NCI-H748 treated with DMSO at 0.1 percent for 48 hours (cell line): ENCODE measurements around the gene ASB18.
"Not testable (repeated sequence)": the region's sequence is repeated elsewhere in the genome, so short reads cannot be mapped to it uniquely, and the experiment has no call there.

ENCODE experiments used
- DNase-seq: peaks from one replicate; lab custom pipeline; 2025; lab: John Stamatoyannopoulos, UW

The ASB18 gene, protein sequence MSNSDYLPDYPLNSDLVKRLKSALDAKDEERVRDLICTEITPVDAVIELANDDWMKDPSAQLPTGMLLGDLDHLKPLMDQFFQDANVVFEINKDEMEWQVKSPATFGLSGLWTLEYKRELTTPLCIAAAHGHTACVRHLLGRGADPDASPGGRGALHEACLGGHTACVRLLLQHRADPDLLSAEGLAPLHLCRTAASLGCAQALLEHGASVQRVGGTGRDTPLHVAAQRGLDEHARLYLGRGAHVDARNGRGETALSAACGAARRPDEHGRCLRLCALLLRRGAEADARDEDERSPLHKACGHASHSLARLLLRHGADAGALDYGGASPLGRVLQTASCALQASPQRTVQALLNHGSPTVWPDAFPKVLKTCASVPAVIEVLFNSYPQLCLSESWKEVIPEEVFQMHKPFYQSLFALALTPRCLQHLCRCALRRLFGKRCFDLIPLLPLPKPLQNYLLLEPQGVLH

DNA sequence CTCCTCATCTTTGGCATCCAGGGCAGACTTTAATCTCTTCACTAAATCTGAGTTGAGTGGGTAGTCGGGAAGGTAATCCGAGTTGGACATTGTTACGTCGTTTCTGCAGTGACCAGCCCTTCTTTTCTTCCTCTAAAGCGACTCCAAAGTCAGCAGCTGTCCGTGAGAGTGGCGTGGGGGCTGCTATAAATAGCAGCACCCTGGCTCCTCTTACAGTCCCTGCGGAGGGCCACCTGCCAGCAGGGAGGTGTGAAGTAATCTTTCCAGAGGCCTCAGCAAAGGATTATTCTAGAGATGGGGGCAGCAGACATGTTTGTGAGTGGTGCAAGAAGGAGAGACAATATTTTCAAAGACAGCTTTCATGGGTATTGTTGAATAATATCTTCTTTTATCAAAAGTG is at the start of gene ASB18:
Gene ASB18 (minus strand): TSS at position 151 of the 400 bp plus-strand sequence. CDS start 61 bp downstream, at position 90.
- no peak for DNase-seq

DNA sequence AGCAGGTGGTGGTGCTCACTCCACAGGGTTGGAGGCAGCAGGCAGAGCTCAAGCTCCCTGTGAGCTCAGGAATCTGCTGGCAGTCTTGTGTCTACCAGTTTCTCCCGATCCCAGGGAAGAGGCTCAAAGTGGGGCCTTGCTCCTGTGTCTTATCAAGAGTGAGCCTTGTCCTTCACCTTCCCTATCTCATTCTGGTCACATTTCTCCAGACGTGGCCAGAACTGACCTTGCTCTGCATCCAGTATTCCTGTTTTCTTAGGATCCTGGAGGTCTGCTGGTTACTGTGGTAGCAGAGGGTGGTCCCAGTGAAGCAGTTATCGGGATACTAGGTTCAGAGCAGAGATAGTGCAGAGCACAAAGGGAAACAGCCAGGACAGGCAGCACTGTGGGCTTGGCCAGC is 47.1 kb upstream of the ASB18 start:
- no peak for DNase-seq

DNA sequence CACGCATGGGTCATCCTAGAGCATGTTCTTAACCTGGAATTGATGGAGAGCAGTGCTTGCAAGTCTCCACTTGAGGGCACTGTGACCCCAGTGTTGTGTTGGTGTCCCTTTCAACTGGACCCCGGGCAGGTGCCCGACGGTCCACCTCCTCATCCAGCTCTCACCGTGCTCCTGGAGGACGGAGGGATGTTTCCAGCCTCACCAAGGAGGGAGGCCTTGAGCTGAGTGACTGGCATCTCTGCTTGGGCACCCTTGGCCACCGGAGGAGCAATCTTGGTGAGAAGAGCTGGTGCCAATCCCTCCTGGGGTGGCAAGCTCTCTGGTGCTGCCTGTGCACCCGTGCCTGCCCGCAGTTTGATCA is 45.4 kb upstream of the ASB18 start:
- peak; percentile 26 for DNase-seq

DNA sequence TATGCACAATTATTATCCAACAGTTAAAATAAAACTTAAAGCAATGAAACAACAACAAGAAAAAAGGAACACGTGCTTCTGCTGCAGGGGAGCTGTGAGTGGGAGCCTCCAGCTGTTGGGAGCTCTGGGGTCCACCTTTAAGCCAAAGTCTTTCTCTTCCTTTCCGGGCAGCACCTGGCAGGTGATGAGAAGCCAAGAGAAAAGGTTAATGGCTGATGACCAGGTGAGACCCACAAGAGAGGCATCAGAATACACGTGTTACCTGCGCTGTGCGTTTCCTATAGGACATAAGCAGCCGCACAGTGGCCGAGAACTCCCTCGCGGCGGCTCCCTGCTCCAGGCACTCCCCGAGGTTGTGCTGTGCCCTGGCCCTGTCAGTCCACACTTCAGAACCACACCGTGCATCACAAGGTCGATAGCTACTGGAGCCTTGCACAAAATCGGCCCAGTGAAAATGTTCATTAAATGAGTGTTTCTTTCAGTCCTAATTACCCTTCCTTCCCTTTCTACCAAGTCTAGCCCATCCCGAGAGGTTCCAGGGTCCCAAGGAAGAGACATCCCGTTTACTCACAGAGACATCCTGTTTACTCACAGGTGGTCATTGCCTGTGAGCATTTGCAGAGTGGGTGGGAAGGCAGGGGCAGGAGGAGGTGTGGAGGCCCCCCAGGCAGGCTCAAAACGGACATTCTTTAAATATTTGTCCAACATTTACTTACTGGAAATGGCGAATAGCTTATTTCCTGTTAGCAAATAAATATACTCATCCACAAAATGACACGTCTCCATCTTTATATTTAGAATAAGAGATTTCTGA is 44.9 kb upstream of the ASB18 start:
- DNase-seq, result no peak

DNA sequence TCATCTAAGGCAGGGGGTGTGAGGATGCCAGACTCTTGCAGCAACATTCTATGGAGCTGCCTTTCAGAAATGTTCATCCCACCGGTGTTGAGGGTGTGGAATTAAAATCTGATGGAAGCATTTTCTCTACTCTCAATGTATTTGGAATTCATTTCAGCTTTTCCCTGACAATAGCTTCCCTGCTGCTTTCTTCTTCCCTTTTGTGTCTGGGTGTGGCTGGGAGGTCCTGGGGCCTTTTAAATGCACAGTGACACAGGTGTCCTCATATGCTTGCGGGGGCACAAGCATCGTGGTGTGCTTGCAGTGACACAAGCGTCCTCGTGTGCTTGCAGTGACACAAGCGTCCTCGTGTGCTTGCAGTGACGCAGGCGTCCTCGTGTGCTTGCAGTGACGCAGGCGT is 43.4 kb upstream of the ASB18 start:
- DNase-seq, result no peak

DNA sequence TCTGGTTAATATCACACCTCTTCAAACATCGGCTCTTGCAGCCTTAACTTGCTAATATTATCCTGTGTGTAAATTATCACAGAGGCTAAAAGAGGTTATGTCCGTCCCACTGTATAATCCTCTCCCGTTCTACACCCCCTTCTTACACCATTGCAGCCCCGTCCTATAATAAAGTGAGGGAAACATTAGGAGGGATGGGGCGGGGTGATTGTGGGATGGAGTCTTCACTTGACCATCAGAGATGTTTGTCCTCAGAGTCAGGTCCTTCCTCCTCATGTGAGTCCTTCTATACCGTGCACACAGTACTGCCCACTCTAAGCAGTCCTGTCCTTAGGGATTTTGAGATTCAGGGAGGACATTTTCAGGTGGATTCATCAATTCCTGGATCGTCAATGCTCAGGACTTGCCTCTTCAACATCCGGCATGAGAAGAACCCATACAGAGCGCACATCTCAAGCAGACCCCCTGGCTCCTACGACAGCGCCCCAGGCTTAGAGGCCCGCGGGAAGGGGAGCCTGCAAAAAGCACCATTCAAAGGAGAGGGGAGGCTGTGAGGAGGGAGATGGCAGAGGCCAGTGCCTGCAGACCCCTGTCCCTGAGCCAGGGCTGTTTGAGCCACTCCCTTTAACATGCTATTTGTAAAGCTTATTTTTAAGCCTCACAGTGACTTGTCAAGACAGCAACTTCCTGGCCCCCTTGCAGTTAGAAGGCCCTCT is 42.8 kb upstream of the ASB18 start:
- DNase-seq, result no peak

DNA sequence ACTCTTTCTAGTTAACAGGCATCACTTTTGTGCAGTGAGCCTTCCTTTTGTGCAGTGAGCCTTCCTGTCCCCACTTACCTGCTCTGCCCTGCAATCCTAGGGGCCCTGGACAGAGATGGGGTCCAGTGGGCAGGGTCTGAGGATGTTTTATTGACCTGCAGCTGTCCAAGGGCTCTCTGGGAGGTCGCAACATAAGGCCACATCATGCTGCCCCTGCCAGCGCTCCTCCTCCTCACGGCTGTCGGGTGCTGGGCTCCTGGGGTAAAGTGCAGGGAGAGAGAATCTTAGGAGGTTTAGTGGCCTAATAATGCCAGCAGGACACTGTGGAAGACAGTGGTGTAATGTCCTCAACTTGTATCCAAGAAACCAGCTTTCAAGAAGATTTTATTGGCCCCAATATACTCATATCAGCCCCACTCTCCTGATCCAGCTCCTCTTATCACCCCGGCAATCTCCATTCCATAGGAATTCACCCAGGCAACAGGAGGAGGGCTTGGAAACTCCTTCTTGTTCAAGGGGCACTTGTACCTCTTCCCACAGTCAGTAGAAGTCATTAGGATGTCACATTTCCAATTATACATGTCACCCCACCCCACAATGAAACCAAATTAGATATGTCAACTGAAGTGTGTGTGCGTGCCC is 41.9 kb upstream of the ASB18 start:
- DNase-seq, result no peak

DNA sequence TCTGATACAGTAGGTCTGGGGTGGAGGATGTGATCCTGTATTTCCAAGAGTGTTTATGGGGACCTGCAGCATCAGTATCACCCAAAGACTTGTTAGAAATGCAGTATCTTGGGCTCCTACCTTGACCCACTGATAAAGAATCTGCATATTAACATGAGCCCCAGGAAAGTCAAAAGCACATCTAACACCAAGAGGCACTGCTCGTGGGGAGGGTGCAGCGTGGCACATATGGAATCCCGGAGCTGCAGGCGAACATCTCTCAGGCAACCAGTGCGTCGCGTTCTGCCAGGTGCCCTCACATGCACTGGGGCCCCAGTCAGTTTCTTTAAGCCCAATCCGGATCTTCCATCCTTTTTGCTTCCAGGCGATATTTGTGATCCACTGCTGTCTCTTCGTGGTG is 41.3 kb upstream of the ASB18 start:
- no peak for DNase-seq

DNA sequence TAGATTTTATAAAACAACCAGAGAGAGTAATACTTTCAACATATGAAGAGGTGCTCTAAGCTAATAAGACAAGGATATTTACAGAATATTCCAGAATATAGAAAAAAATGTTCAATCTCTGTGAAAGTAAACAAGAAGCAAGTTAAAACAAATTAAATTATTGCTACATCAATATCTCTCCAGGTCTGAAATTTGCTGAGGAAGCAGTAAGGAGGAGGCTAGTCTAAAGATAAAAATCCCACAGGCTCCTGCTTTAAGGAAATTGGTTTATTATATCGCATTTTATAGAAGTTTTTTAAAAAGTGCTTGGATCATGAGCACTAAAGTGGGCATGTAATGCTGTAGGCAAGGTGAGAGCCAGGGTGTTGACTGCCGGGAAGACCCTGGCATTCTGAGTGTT is 39.7 kb upstream of the ASB18 start:
- DNase-seq, result no peak

DNA sequence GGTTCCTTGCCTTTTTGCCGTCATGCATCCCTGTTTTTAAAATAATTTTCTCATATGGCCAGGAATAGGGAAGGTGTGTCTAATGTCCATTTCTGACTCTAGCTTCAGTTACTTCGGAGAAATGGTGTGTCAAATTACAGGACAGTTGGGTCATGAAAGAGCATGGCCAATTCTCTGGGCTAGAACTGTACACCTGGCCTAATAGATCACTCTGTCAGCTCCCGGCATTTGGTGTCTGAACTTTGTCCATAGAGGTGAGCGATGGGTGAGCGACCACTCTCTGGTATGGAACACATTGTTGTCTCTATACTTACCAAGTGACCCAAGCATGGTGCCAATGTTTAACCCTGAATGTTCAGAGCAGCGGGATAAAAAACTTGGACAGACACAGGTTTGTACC is 38.3 kb upstream of the ASB18 start:
- no peak for DNase-seq

DNA sequence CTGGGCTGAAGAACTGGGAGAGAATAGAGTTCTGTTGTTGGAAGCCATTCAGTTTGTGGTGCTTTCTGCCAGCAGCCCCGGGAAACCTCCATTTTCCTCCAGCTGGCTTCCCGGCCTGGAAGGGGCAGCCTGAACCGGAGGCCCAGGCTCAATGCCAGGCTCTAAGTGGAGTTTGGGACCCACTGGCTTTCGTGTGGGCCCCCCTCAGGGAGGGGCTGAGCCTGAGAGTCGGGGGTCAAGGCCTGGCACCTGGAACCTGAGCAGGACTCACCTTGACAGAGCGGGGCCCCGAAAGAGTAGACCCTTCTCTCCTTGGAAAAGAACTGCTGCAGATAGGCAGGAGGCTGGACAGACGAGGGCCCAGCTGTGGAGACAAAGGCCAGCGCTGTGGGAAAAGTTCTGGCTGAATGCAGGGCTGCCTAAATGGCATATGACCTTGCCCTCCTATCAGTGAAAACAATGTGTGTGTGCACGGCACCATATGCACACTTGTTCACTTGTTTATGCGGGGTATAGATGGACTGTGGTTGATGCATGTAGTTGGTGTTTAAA is 34.8 kb upstream of the ASB18 start:
- DNase-seq, result no peak

DNA sequence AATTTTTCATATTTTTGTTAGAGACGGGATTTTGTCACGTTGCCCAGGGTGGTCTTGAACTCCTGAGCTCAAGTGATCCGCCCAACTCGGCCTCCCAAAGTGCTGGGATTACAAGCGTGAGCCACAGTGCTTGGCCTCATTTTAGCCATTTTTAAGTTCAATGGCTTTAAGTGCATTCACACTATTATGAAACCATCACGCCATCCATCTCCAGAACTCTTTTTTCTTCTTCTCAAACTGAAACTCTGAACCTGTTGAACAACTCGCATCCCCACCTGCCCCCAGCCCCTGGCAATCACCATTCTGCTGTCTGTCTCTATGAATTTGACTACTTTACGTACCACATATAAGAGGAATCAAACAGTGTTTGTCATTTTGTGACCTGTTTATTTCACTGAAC is 31.3 kb upstream of the ASB18 start:
- no peak for DNase-seq

DNA sequence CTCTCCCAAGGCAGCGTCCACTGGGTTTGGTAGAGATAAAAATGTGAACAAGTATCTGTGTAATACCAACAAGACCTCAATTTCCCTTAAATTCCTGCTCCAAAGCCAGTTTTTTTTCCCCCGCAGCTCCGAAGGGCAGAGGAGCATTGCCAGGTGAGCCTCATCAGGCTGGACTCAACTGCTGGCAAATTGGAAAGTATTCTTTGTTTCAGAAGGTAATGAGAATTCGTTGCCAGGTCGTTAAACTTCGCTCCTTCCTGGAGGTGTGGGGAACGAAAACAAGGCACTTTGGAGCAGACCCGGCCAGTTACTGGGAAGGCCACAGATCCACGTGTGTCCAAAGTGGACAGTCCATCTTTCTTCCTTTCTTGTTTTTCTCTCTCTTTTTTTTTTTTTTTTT is 30.4 kb upstream of the ASB18 start:
- DNase-seq, result no peak

DNA sequence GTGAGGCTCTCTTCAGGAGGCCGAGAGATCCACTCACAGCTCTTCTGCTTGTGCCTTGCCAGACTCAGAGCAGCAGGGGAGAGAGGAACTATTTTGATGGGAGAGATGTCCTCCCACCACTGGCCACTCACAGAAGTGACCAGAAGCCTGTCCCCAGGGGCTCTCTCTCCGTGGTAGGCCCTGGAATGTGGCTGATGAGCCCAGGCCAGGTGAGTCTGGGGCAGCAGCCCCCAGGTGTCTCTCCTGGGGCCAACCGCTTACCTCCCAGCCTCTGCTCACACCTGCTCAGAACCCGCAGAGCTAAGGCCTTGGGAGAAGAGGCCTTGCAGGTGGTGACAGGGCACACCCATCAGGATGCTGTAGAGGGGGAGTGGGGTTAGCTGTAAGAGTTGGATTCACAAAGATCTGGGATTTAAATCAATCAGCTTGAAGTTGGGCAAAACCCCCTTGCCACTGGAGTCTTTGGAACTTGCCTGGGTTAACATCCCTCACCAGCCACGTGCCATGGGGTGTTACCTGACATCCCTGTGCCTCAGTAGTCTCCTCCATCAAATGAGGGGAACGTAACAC is 29.1 kb upstream of the ASB18 start:
- DNase-seq, result no peak

DNA sequence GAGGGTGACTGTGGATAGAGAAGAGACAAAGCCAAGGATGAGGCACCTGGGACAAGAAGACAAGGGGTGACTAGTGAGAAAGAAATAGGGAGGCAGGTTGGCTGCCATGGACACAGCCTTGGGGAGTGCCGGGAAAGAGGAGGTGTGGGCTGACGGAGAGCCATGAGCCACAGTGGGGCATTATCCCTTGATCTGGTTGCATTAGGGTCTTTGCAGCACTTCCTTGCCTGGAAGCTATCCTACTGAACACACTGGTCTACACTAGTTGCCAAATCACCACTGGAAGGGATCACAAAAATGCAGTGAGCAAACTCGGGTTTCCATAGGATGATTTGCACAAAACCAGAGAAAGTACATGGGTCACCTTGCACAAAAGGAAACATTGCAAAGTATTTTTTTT is 27.7 kb upstream of the ASB18 start:
- DNase-seq, result no peak

DNA sequence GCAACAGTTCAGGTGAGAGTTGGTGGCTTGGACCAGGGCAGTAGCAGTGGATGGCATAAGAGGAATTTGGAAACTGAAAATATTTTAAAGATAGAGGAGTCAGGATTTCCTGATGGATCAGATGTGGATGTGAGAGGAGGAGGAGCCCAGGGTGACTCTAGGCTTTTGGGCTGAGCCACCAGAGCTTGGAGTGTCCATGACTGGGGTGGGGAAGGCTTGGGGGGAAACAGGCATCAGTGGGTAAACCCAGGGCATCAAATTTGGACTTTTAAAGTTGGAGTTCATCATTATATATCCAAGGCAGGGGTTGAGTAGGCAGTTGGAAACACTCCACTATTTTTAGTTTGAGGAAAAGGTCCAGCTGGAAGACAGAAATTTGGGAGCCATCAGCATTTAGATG is 27.3 kb upstream of the ASB18 start:
- DNase-seq, result no peak

DNA sequence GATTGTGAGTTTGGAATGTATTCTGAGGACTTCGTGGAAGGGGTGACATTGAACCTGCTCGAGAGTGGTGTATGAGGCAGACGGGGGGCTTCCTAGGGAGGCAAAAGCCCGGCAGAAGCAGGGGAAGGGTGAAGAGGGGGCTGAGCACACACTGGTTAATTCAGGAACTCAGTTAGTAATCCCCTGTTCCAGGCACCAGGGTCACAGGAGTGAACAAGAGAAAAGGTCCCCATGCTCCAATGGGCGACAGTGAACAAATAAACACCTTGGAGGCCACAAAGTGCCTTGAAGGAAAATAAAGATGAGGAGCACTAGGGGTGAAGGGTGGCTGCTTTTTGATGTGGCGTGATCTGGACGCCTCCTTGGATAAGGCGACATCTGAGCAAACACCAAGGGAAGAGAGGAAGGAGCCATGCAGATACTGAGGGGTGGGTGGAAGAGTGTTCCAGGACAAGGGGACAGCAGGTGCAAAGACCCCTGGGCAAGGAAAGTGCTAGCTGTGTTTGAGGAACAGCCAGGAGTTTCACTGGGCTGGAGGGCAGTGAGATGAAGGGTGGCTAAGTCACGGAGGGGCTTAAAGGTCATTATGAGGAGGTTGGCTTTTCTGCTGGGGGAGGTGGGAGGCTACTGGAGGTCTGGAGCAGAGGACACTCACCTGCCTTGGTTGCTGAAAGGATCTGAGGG is 26.7 kb upstream of the ASB18 start:
- no peak for DNase-seq

DNA sequence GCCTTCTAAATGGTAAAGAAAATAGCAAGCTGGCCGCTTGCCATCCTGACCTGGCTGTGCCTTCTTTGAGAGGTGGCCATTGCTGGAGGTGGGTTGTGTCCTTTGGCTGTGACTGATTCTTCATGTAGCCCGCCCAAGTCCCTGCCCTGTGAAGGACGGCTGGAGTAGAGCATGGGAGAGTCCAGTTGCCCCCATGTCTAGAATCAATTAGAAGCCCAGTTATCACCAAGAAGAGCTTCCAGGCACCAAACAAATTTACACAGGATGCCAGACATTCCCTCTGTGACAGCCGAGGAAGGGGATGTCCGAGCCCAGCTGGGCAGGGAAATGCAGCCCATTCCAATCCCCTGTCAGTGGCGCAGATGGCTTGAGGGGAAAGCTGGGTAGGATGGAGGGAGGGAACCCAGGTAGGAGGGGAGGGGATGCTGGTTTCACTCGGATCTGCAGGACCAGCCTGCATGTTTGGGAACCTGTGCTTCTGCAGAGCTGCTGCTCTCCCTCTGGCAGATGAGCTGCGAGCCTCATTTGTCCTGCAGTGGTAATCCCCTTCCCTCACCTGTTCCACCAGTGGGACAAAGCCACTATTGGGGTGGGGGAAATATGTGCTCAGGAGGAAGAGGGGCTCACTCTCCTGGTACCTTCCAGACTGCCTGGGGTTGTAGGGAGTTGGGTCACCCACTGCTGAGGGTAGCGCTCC is 25.7 kb upstream of the ASB18 start:
- no peak for DNase-seq

DNA sequence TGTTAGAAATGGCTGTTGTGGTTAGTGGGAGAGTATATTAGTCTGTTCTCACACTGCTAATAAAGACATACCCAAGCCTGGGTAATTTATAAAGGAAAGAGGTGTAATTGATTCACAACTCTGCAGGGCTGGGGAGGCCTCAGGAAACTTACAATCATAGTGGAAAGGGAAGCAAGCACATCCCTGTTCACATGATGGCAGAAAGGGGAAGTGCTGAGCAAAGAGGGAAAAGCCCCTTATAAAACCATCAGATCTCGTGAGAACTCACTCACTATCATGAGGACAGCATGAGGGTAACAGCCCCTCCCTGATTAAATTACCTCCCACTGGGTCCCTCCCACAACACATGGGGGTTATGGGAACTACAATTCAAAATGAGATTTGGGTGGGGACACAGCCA is 24.2 kb upstream of the ASB18 start:
- DNase-seq, result not testable (repeated sequence)

DNA sequence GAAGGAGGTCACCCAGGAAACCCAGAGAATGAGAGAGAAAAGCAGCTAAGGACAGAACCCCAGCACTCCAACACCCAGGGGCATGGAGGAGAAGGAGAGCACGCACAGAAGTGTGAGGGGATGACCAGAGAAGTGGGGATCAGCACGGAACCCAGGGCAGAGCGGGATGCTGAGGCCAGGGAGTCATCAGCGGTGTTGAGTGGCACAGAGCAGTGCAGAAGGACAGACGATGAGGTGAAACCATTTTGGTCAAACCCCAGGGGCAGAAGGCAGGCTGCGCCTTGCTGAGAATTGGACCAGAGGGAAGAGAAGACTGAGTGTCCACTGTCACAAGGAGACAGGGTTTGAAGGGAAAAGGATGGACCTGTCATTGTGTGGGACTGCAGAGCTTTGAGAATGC is 23.4 kb upstream of the ASB18 start:
- no peak for DNase-seq
